Mesendoderm (in vitro differentiated cells): ENCODE results near the gene TMEM200A. TPM values are rescaled to one million over a fixed set of nuclear protein-coding genes. Genes with fewer than 3 reads are reported as not detected.

Experiments
- DNase-seq: peaks from one replicate; pipeline ENCODE4 v3.0.0; 2013
- H2AK5ac ChIP-seq: 2 replicates; pipeline ENCODE4 v1.6.1; 2013; ENCODE audit warnings: low read length, inconsistent platforms
- H2BK120ac ChIP-seq: 2 replicates; pipeline ENCODE4 v1.6.1; 2013; ENCODE audit warnings: low read depth, mild to moderate bottlenecking, low read length, moderate library complexity, mixed read lengths
- H2BK15ac ChIP-seq: replicated peaks from 2 replicates; pipeline ENCODE4 v1.6.1; 2013; ENCODE audit warnings: low read depth, mild to moderate bottlenecking, moderate library complexity
- H2BK5ac ChIP-seq: 2 replicates; pipeline ENCODE4 v1.6.1; 2013; ENCODE audit warnings: low read length, inconsistent platforms
- H3K18ac ChIP-seq: 2 replicates; pipeline ENCODE4 v1.6.1; 2013; ENCODE audit warnings: mild to moderate bottlenecking, low read length, mixed read lengths
- H3K23ac ChIP-seq: one replicate; pipeline ENCODE4 v1.6.1; 2013; ENCODE audit warnings: low read length
- H3K27ac ChIP-seq: 2 replicates; pipeline ENCODE4 v1.5.1; 2013; ENCODE audit warnings: low read depth, mild to moderate bottlenecking, inconsistent platforms, low read length, moderate library complexity
- H3K27me3 ChIP-seq: 2 replicates; pipeline ENCODE4 v1.6.1; 2013; ENCODE audit warnings: low read length, control low read depth, mild to moderate bottlenecking, inconsistent platforms; ENCODE audit not compliant: insufficient read depth, poor library complexity
- H3K36me3 ChIP-seq: 2 replicates; pipeline ENCODE4 v1.6.1; 2013; ENCODE audit warnings: low read length, inconsistent platforms; ENCODE audit not compliant: control insufficient read depth, insufficient read depth
- H3K4ac ChIP-seq: one replicate; pipeline ENCODE4 v1.6.1; 2013; ENCODE audit warnings: low read depth, mild to moderate bottlenecking, low read length, moderate library complexity
- H3K4me1 ChIP-seq: 2 replicates; pipeline ENCODE4 v1.6.1; 2013; ENCODE audit warnings: low read depth, low read length, inconsistent platforms; ENCODE audit not compliant: control insufficient read depth
- H3K4me2 ChIP-seq: 2 replicates; pipeline ENCODE4 v1.6.1; 2013; ENCODE audit warnings: low read length
- H3K4me3 ChIP-seq: 2 replicates; pipeline ENCODE4 v1.5.1; 2013; ENCODE audit warnings: mild to moderate bottlenecking, low read length
- H3K56ac ChIP-seq: one replicate; pipeline ENCODE4 v1.6.1; 2013; ENCODE audit warnings: low read length
- H3K79me1 ChIP-seq: 2 replicates; pipeline ENCODE4 v1.6.1; 2013; ENCODE audit warnings: low read length, inconsistent platforms
- H3K79me2 ChIP-seq: 2 replicates; pipeline ENCODE4 v1.6.1; 2013; ENCODE audit warnings: mild to moderate bottlenecking, low read length; ENCODE audit not compliant: control insufficient read depth, insufficient read depth
- H3K9ac ChIP-seq: 2 replicates; pipeline ENCODE4 v1.6.1; 2013; ENCODE audit warnings: low read length, inconsistent platforms
- H4K5ac ChIP-seq: one replicate; pipeline ENCODE4 v1.6.1; 2013; ENCODE audit warnings: low read length
- H4K8ac ChIP-seq: one replicate; pipeline ENCODE4 v1.6.1; 2013; ENCODE audit warnings: low read depth, mild to moderate bottlenecking, control low read depth, low read length, moderate library complexity
- WGBS: extraction: QIAGEN DNeasy Blood & Tissue Kit; methylation state at CpG from one replicate; pipeline ENCODE4 v1.1.7; 2013; ENCODE audit warnings: low lambda C conversion rate, missing lambda C conversion rate; ENCODE audit not compliant: insufficient coverage; ENCODE audit errors: extremely low coverage; 5-methylcytosine and 5-hydroxymethylcytosine counted together
- polyA plus RNA-seq, 2 experiments: library from polyadenylated mRNA; stranded (reverse); fragments of 200-250 nt; gene quantifications; one replicate each; pipeline ENCODE4 v1.2.3, GENCODE V29; 2013

TMEM200A gene
- polyA plus RNA-seq (2013, experiment 1 of 2), result 7.8 TPM
- 7.8 TPM for polyA plus RNA-seq (2013, experiment 2 of 2)

DNA sequence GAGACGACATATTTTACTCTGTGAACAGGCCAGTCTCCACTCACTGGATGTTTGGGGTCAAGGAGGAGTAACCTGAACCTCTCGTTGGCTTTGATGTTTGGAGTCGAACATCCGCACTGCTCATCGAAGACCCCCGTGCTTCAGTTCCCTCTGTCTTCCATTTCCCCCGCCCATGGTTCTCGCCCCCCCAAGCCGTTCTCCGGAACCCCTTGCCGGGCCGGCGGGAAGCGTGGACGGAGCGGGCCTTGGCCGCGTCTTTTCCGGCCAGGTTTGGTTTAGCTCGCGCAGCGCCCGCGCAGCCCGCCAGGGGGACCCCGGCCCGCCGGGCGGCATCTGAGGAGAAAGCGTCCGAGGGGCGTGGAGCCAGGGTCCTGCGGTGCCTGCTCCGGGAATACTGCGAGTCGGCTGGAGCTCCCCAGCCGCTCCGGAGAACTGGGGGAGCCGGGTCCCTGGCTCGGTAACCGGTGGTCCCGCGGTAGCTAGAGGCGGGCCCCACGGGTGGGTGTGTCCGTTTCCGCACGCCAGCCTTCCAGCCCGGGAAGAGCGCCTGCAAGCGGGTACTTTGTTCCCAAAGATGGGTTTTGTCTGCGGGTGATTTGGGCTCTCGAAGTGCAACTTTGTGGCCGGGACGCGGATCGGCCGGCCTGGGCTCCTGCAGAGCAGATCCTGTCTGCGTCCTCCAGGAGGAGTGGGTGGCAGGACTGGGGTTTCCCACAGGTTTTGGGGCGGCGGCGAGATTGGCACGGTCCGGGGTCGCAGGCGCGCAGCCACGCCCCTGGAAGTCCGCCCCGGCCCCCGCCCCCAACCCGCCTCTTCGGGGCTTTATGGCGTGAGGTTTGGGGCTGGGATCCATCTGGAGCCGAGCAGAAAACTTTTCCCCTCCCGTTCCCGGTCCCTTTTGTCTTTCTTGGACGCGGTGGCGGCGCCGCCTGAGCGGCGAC lies at the start of gene TMEM200A:
Gene TMEM200A (plus strand): TSS at position 852 of the 941 bp plus-strand sequence. CDS start 74,406 bp downstream, outside the sequence.
- Histone ChIP-seq H3K27ac (no peak within 1 kb of the TSS), H4K5ac (no peak within 1 kb of the TSS), H3K27me3 (no peaks in the 10 kb centered on the region), H3K36me3 (no peaks in the 10 kb centered on the region), H3K4me3 (peak within 1 kb of the TSS; percentile 70), H3K23ac (no peak within 1 kb of the TSS), H2BK15ac (no peak within 1 kb of the TSS), H2AK5ac (no peak within 1 kb of the TSS), H3K56ac (peak within 1 kb of the TSS; percentile 91), H2BK120ac (no peak within 1 kb of the TSS), H2BK5ac (no peak within 1 kb of the TSS), H3K4ac (no peak within 1 kb of the TSS), H3K79me1 (no peaks in the 10 kb centered on the region), H4K8ac (no peak within 1 kb of the TSS), H3K4me1 (no peaks in the 10 kb centered on the region), H3K4me2 (peak within 1 kb of the TSS; percentile 84), H3K9ac (peak within 1 kb of the TSS; percentile 72), H3K18ac (peak within 1 kb of the TSS; percentile 34), H3K79me2 (no peaks in the 10 kb centered on the region)
- peak; percentile 84 for DNase-seq
- WGBS, result no CpG with 5 or more reads among the region's 84 CpGs

DNA sequence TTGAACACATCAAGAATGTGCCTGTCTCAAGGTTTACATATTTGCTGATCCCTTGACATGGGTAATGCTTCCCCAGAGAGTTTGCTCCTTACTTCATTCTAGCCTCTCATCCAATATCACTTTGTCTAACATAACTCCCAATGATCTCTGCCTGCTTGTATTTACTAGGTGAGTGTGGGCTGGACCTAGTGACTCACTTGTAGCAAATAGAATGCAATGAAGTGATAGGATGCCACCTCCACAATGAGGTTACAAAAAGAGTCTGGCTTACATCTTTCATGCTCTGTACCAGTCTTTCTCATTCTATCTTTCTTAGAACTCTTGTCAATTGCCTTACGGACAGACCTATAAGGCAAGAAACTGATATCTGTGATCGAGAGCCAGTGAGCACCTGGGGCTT lies 44.9 kb upstream of the TMEM200A start:
- no peak overlapping the region for H4K5ac ChIP-seq
- no peak overlapping the region for H3K56ac ChIP-seq
- H3K36me3 ChIP-seq, result no peaks in the 10 kb centered on the region
- H4K8ac ChIP-seq, result no peak overlapping the region
- no peak overlapping the region for H2AK5ac ChIP-seq
- no peak overlapping the region for H3K18ac ChIP-seq
- WGBS, result no CpG with 5 or more reads among the region's 2 CpGs
- no peaks in the 10 kb centered on the region for H3K27me3 ChIP-seq
- no peaks in the 10 kb centered on the region for H3K79me2 ChIP-seq
- no peak overlapping the region for H2BK5ac ChIP-seq
- H3K4me3 ChIP-seq, result no peak overlapping the region
- no peaks in the 10 kb centered on the region for H3K4me1 ChIP-seq
- H2BK120ac ChIP-seq, result no peak overlapping the region
- H2BK15ac ChIP-seq, result no peak overlapping the region
- H3K23ac ChIP-seq, result no peak overlapping the region
- no peak overlapping the region for H3K27ac ChIP-seq
- no peaks in the 10 kb centered on the region for H3K79me1 ChIP-seq
- H3K4ac ChIP-seq, result no peak overlapping the region
- no peak overlapping the region for H3K4me2 ChIP-seq
- DNase-seq, result no peak
- no peak overlapping the region for H3K9ac ChIP-seq

DNA sequence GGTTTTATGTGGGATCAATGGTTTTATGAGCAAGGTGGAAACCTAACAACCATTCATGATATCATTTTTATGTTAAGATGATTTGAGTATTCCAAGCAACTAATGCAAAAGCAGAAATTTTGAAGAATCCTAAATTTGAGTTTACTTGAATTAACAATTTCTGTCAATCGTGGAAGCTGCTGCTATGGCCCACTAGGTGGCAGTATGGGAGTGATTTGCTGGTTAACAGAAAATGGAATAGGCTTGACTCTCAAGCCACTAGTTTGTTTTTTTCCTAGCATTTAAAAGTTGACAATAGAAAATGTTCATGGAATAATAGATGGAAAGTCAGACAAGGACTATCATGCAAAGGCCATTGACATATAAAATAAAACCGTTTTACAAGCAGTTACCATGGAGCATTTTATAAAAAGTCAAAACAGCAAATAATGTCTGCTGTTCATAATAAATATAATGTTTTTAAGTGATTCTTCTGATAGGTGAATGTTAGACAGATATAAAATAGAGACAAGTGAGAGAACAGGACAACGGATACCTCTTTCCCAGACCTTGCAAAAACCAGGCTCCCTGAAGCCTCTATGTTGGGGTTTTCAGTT lies 43.0 kb upstream of the TMEM200A start:
- peak; percentile 59 for DNase-seq

DNA sequence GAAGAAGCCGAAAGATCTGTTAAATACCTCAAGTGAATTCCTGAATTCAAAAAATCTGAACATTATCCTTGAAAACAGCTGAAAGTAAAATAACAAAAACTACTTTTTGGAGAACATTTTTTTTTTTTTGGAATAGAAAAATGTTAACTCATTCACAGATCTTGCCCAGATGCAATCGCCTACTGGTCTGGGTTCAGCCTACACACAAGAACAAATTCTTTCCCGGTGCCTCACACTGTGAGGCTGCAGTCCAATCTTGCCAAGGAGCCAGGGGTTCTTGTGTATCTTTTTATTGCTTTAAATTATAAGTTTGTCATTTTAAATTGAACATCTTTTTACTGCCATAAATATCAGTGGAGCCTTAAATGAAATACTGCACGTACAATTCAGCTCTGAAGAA lies 41.2 kb upstream of the TMEM200A start:
- H3K18ac ChIP-seq, result no peak overlapping the region
- H2BK5ac ChIP-seq, result no peak overlapping the region
- no CpG with 5 or more reads among the region's 4 CpGs for WGBS
- H3K23ac ChIP-seq, result no peak overlapping the region
- H3K79me2 ChIP-seq, result no peaks in the 10 kb centered on the region
- H3K27me3 ChIP-seq, result no peaks in the 10 kb centered on the region
- no peak overlapping the region for H2AK5ac ChIP-seq
- H3K4me2 ChIP-seq, result no peak overlapping the region
- no peak overlapping the region for H2BK15ac ChIP-seq
- no peaks in the 10 kb centered on the region for H3K4me1 ChIP-seq
- H4K5ac ChIP-seq, result no peak overlapping the region
- no peak overlapping the region for H3K27ac ChIP-seq
- no peaks in the 10 kb centered on the region for H3K36me3 ChIP-seq
- H2BK120ac ChIP-seq, result no peak overlapping the region
- H3K4me3 ChIP-seq, result no peak overlapping the region
- H3K9ac ChIP-seq, result no peak overlapping the region
- no peak for DNase-seq
- H3K4ac ChIP-seq, result no peak overlapping the region
- H4K8ac ChIP-seq, result no peak overlapping the region
- no peaks in the 10 kb centered on the region for H3K79me1 ChIP-seq
- H3K56ac ChIP-seq, result no peak overlapping the region

More for the DNA sequence above, 43.0 kb upstream of the TMEM200A start:
- Histone ChIP-seq H4K8ac (no peak overlapping the region), H3K18ac (no peak overlapping the region), H2BK15ac (no peak overlapping the region), H3K4me1 (no peaks in the 10 kb centered on the region), H3K36me3 (no peaks in the 10 kb centered on the region), H3K4ac (no peak overlapping the region), H2BK5ac (no peak overlapping the region), H3K9ac (no peak overlapping the region), H3K79me2 (no peaks in the 10 kb centered on the region), H3K56ac (no peak overlapping the region), H3K4me2 (no peak overlapping the region), H3K23ac (no peak overlapping the region), H3K27ac (no peak overlapping the region), H3K79me1 (no peaks in the 10 kb centered on the region), H2AK5ac (no peak overlapping the region), H3K27me3 (no peaks in the 10 kb centered on the region), H2BK120ac (no peak overlapping the region), H3K4me3 (no peak overlapping the region), H4K5ac (no peak overlapping the region)
- no CpG with 5 or more reads among the region's 3 CpGs for WGBS

DNA sequence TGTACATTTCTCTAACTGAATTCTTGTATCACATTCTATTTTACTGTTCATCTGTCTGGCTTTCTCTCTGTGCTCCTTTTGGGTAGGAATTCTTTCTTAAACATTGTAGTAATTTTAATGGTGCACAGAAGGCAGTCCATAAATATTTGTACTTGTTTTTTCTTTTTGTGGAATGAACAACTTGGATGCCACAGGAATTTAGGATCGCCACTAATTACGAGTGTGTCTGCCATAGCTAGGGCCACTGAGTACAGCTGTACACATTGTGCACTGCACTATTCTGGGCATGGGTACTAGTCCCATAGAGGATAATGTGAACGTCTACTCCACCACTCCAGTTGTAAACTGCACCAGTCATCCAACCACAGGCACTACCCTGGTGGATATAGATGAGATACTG lies 39.3 kb upstream of the TMEM200A start:
- no peak overlapping the region for H3K27ac ChIP-seq
- H3K4me1 ChIP-seq, result no peaks in the 10 kb centered on the region
- no CpG with 5 or more reads among the region's 3 CpGs for WGBS
- H3K56ac ChIP-seq, result no peak overlapping the region
- no peak for DNase-seq
- no peak overlapping the region for H3K4ac ChIP-seq
- no peak overlapping the region for H3K23ac ChIP-seq
- no peak overlapping the region for H3K4me2 ChIP-seq
- H2AK5ac ChIP-seq, result no peak overlapping the region
- H3K36me3 ChIP-seq, result no peaks in the 10 kb centered on the region
- no peaks in the 10 kb centered on the region for H3K27me3 ChIP-seq
- no peak overlapping the region for H3K4me3 ChIP-seq
- H3K9ac ChIP-seq, result no peak overlapping the region
- H4K8ac ChIP-seq, result no peak overlapping the region
- H2BK5ac ChIP-seq, result no peak overlapping the region
- H4K5ac ChIP-seq, result no peak overlapping the region
- no peak overlapping the region for H2BK120ac ChIP-seq
- H3K18ac ChIP-seq, result no peak overlapping the region
- H2BK15ac ChIP-seq, result no peak overlapping the region
- H3K79me1 ChIP-seq, result no peaks in the 10 kb centered on the region
- H3K79me2 ChIP-seq, result no peaks in the 10 kb centered on the region
